Glutamatergic neuron (in vitro differentiated cells): ENCODE results near the gene NCF4. TPM values are rescaled to one million over a fixed set of nuclear protein-coding genes. Genes with fewer than 3 reads are reported as not detected.

Experiments
- DNase-seq: peaks from one replicate; pipeline ENCODE4 v3.0.0; 2022
- H3K27ac Mint-ChIP-seq: one replicate; pipeline ENCODE4 v1.8.0; 2020; ENCODE audit warnings: mild to moderate bottlenecking, mixed read lengths, inconsistent platforms; ENCODE audit not compliant: unreplicated experiment
- H3K27me3 Mint-ChIP-seq: one replicate; pipeline ENCODE4 v1.8.0; 2020; ENCODE audit warnings: mild to moderate bottlenecking, moderate library complexity, mixed read lengths, inconsistent platforms; ENCODE audit not compliant: unreplicated experiment
- H3K36me3 Mint-ChIP-seq: one replicate; pipeline ENCODE4 v1.8.0; 2020; ENCODE audit warnings: mild to moderate bottlenecking, mixed read lengths, inconsistent platforms; ENCODE audit not compliant: unreplicated experiment
- H3K4me1 Mint-ChIP-seq: one replicate; pipeline ENCODE4 v1.8.0; 2020; ENCODE audit warnings: mild to moderate bottlenecking, low read depth, mixed read lengths, inconsistent platforms; ENCODE audit not compliant: unreplicated experiment
- H3K4me3 Mint-ChIP-seq: one replicate; pipeline ENCODE4 v1.8.0; 2020; ENCODE audit warnings: mild to moderate bottlenecking, mixed read lengths, inconsistent platforms; ENCODE audit not compliant: unreplicated experiment
- H3K9me3 Mint-ChIP-seq: one replicate; pipeline ENCODE4 v1.8.0; 2020; ENCODE audit warnings: mild to moderate bottlenecking, moderate library complexity, mixed read lengths, inconsistent platforms; ENCODE audit not compliant: unreplicated experiment
- CTCF ChIP-seq: fragments of 200-600 bp; sonication (generic); IDR thresholded peaks from one replicate; pipeline ENCODE4 v1.5.0; 2021; ENCODE audit not compliant: partially characterized antibody, unreplicated experiment
- total RNA-seq: library from RNA; stranded (reverse); fragmentation: NEBNext Ultra II Directional; extraction: Animal tissue kit (Norgen Biotek cat#: 25700); gene quantifications from one replicate; pipeline ENCODE4 v1.2.1, GENCODE V29; 2021; ENCODE audit not compliant: unreplicated experiment

Gene NCF4
- total RNA-seq, 1 donor from 2014 or later = not detected

GRCh38 chr22:36918586-36919284, 57.9 kb downstream of the NCF4 start:
- peaks cover 2% of the 10 kb centered on the region for H3K9me3 Mint-ChIP-seq
- no peak for TF ChIP-seq CTCF
- no peak overlapping the region for H3K4me3 Mint-ChIP-seq
- DNase-seq = no peak
- no peaks in the 10 kb centered on the region for H3K36me3 Mint-ChIP-seq
- no peaks in the 10 kb centered on the region for H3K27me3 Mint-ChIP-seq
- H3K27ac Mint-ChIP-seq = no peak overlapping the region
- H3K4me1 Mint-ChIP-seq = no peaks in the 10 kb centered on the region

- no peak for DNase-seq
- H3K4me1 Mint-ChIP-seq = no peaks in the 10 kb centered on the region
These were observed 60.7 kb downstream of the NCF4 start for GRCh38 chr22:36921309-36922104.

GRCh38 chr22:36922105-36922608, 61.4 kb downstream of the NCF4 start:
- TF ChIP-seq CTCF = no peak
- H3K27me3 Mint-ChIP-seq = no peaks in the 10 kb centered on the region
- no peaks in the 10 kb centered on the region for H3K4me1 Mint-ChIP-seq
- no peak for DNase-seq
- H3K9me3 Mint-ChIP-seq = peaks cover 8% of the 10 kb centered on the region
- no peaks in the 10 kb centered on the region for H3K36me3 Mint-ChIP-seq
- H3K27ac Mint-ChIP-seq = no peak overlapping the region
- H3K4me3 Mint-ChIP-seq = no peak overlapping the region

More at GRCh38 chr22:36921309-36922104, 60.7 kb downstream of the NCF4 start:
- no peaks in the 10 kb centered on the region for H3K27me3 Mint-ChIP-seq
- H3K36me3 Mint-ChIP-seq = no peaks in the 10 kb centered on the region
- H3K27ac Mint-ChIP-seq = no peak overlapping the region
- no peak overlapping the region for H3K4me3 Mint-ChIP-seq
- no peak for TF ChIP-seq CTCF
- peaks cover 8% of the 10 kb centered on the region for H3K9me3 Mint-ChIP-seq

GRCh38 chr22:36922711-36923110, 61.9 kb downstream of the NCF4 start:
- Mint-ChIP-seq H3K9me3 (peaks cover 8% of the 10 kb centered on the region), H3K36me3 (no peaks in the 10 kb centered on the region), H3K4me1 (peaks cover 3% of the 10 kb centered on the region), H3K4me3 (no peak overlapping the region), H3K27ac (no peak overlapping the region), H3K27me3 (peaks cover 2% of the 10 kb centered on the region)
- TF ChIP-seq CTCF = no peak
- no peak for DNase-seq
